GM20000 (cell line): ENCODE data around the gene ELMO1.

ENCODE experiments used
- DNase-seq: peaks from one replicate; pipeline ENCODE4 v3.0.0; 2012; ENCODE audit warnings: low spot score
- CTCF ChIP-seq: IDR thresholded peaks from 2 replicates; pipeline ENCODE4 v1.5.1; 2012; ENCODE audit warnings: mild to moderate bottlenecking, control low read depth; ENCODE audit errors: extremely low read depth, missing control alignments

ELMO1 gene

GRCh38 chr7:37209195-37209594 is 239.5 kb downstream of the ELMO1 start:
- no peak for TF ChIP-seq CTCF
- no peak for DNase-seq

GRCh38 chr7:37208528-37208927 is 240.1 kb downstream of the ELMO1 start:
- TF ChIP-seq CTCF = peak; percentile 62
- peak; percentile 58 for DNase-seq

- DNase-seq = no peak
- no peak for TF ChIP-seq CTCF
These were observed 242.5 kb downstream of the ELMO1 start for GRCh38 chr7:37206192-37206591.

- no peak for TF ChIP-seq CTCF
- no peak for DNase-seq
These were observed 243.2 kb downstream of the ELMO1 start for GRCh38 chr7:37205451-37205850.

GRCh38 chr7:37201876-37202198 is 246.8 kb downstream of the ELMO1 start:
- no peak for TF ChIP-seq CTCF
- no peak for DNase-seq

GRCh38 chr7:37201003-37201875 is 247.4 kb downstream of the ELMO1 start:
- TF ChIP-seq CTCF = peak; percentile 87
- DNase-seq = peak; percentile 65

- peak; percentile 62 for TF ChIP-seq CTCF
- DNase-seq = peak; percentile 62
These were observed 249.7 kb downstream of the ELMO1 start for GRCh38 chr7:37198906-37199485.
